IgD-negative memory B cell (primary cell): Measurements from ENCODE around the gene CACNB4. TPM values are rescaled to one million over a fixed set of nuclear protein-coding genes. Genes with fewer than 3 reads are reported as not detected.
"Not testable (repeated sequence)": the region's sequence is repeated elsewhere in the genome, so short reads cannot be mapped to it uniquely, and the experiment has no call there.

ENCODE experiments used
- H3K27ac Mint-ChIP-seq, 3 donors: one replicate each; pipeline ENCODE4 v1.8.0; 2020 to 2022; ENCODE audit warnings: mild to moderate bottlenecking in 3 of 3, mixed read lengths in 3 of 3, moderate library complexity in 1 of 3
- H3K27me3 Mint-ChIP-seq: one replicate; pipeline ENCODE4 v1.8.0; 2021; ENCODE audit warnings: mixed read lengths
- H3K36me3 Mint-ChIP-seq: one replicate; pipeline ENCODE4 v1.8.0; 2020; ENCODE audit warnings: mild to moderate bottlenecking, mixed read lengths
- H3K4me1 Mint-ChIP-seq, 3 donors: one replicate each; pipeline ENCODE4 v1.8.0; 2020 to 2022; ENCODE audit warnings: mixed read lengths in 3 of 3, mild to moderate bottlenecking in 1 of 3
- H3K4me3 Mint-ChIP-seq, 4 donors: one replicate each; pipeline ENCODE4 v1.8.0; 2020 to 2022; ENCODE audit warnings: mild to moderate bottlenecking in 4 of 4, mixed read lengths in 4 of 4, moderate library complexity in 3 of 4
- H3K9me3 Mint-ChIP-seq, 3 donors: one replicate each; pipeline ENCODE4 v1.8.0; 2020 to 2021; ENCODE audit warnings: mixed read lengths in 3 of 3, mild to moderate bottlenecking in 1 of 3
- polyA plus RNA-seq: library from polyadenylated mRNA; unstranded; fragments of 300-500 nt; fragmentation: Illumina TruSeq; gene quantifications from one replicate; pipeline ENCODE4 v1.2.3, GENCODE V29; 2021

Gene CACNB4
- polyA plus RNA-seq, 1 donor from 2014 or later: 0.43 TPM

- Mint-ChIP-seq H3K4me3 (peak overlapping the region; percentile 76 to 91 (median 81)), H3K27ac (no peak overlapping the region), H3K9me3 (no peaks in the 10 kb centered on the region), H3K4me1 (peaks cover 11 to 18% (median 16%) of the 10 kb centered on the region in 3 donors), H3K27me3 (peaks cover 32% of the 10 kb centered on the region), H3K36me3 (no peaks in the 10 kb centered on the region)
These were observed 896 bp downstream of the CACNB4 start for GRCh38 chr2:152097801-152098495.

- peaks cover 32% of the 10 kb centered on the region for H3K27me3 Mint-ChIP-seq
- H3K27ac Mint-ChIP-seq: no peak overlapping the region
- no peaks in the 10 kb centered on the region for H3K36me3 Mint-ChIP-seq
- H3K4me1 Mint-ChIP-seq: peaks cover 11 to 18% (median 16%) of the 10 kb centered on the region in 3 donors
- no peaks in the 10 kb centered on the region for H3K9me3 Mint-ChIP-seq
- peak overlapping the region; percentile 76 to 91 (median 81) for H3K4me3 Mint-ChIP-seq
These were observed 1.5 kb downstream of the CACNB4 start for GRCh38 chr2:152097290-152097800.

GRCh38 chr2:152095146-152095545 lies 3.7 kb downstream of the CACNB4 start:
- H3K4me1 Mint-ChIP-seq: peaks cover 11 to 18% (median 14%) of the 10 kb centered on the region in 3 donors
- no peak overlapping the region for H3K4me3 Mint-ChIP-seq
- no peak overlapping the region for H3K27ac Mint-ChIP-seq
- no peaks in the 10 kb centered on the region for H3K9me3 Mint-ChIP-seq
- no peaks in the 10 kb centered on the region for H3K36me3 Mint-ChIP-seq
- H3K27me3 Mint-ChIP-seq: peaks cover 22% of the 10 kb centered on the region

- Mint-ChIP-seq H3K27ac (no peak overlapping the region), H3K9me3 (no peaks in the 10 kb centered on the region), H3K4me3 (no peak overlapping the region), H3K36me3 (no peaks in the 10 kb centered on the region), H3K4me1 (peaks cover 8 to 12% (median 11%) of the 10 kb centered on the region in 3 donors), H3K27me3 (peaks cover 13% of the 10 kb centered on the region)
These were observed 4.8 kb downstream of the CACNB4 start for GRCh38 chr2:152094014-152094413.

GRCh38 chr2:152093464-152093863 lies 5.4 kb downstream of the CACNB4 start:
- no peaks in the 10 kb centered on the region for H3K9me3 Mint-ChIP-seq
- H3K4me1 Mint-ChIP-seq: peaks cover 8 to 12% (median 11%) of the 10 kb centered on the region in 3 donors
- H3K36me3 Mint-ChIP-seq: no peaks in the 10 kb centered on the region
- H3K27me3 Mint-ChIP-seq: peaks cover 15% of the 10 kb centered on the region
- H3K4me3 Mint-ChIP-seq: no peak overlapping the region
- no peak overlapping the region for H3K27ac Mint-ChIP-seq

- Mint-ChIP-seq H3K9me3 (no peaks in the 10 kb centered on the region), H3K27me3 (peaks cover 7% of the 10 kb centered on the region), H3K4me3 (no peak overlapping the region), H3K27ac (no peak overlapping the region), H3K4me1 (peaks cover 0 to 2% (median 2%) of the 10 kb centered on the region in 3 donors), H3K36me3 (no peaks in the 10 kb centered on the region)
These were observed 6.7 kb downstream of the CACNB4 start for GRCh38 chr2:152092095-152092494.

- not testable (repeated sequence) for H3K36me3 Mint-ChIP-seq, H3K9me3 Mint-ChIP-seq, H3K4me1 Mint-ChIP-seq, H3K27ac Mint-ChIP-seq, H3K4me3 Mint-ChIP-seq, H3K27me3 Mint-ChIP-seq
These were observed 8.1 kb downstream of the CACNB4 start for GRCh38 chr2:152090726-152091125.

GRCh38 chr2:152089238-152089637 lies 9.6 kb downstream of the CACNB4 start:
- H3K9me3 Mint-ChIP-seq: no peaks in the 10 kb centered on the region
- H3K36me3 Mint-ChIP-seq: no peaks in the 10 kb centered on the region
- no peak overlapping the region for H3K27ac Mint-ChIP-seq
- H3K27me3 Mint-ChIP-seq: peaks cover 4% of the 10 kb centered on the region
- peaks cover 0 to 1% (median 0%) of the 10 kb centered on the region in 3 donors for H3K4me1 Mint-ChIP-seq
- peak overlapping the region in 1 of 4 donors; percentile 19 for H3K4me3 Mint-ChIP-seq

- Mint-ChIP-seq H3K4me3 (no peak overlapping the region), H3K27me3 (peaks cover 4% of the 10 kb centered on the region), H3K4me1 (peaks cover 0 to 1% (median 0%) of the 10 kb centered on the region in 3 donors), H3K36me3 (no peaks in the 10 kb centered on the region), H3K9me3 (no peaks in the 10 kb centered on the region), H3K27ac (peak overlapping the region in 1 of 3 donors; percentile 88)
These were observed 10.8 kb downstream of the CACNB4 start for GRCh38 chr2:152088006-152088405.

- Mint-ChIP-seq H3K36me3 (no peaks in the 10 kb centered on the region), H3K4me1 (peaks cover 0 to 1% (median 0%) of the 10 kb centered on the region in 3 donors), H3K9me3 (no peaks in the 10 kb centered on the region), H3K4me3 (no peak overlapping the region), H3K27ac (no peak overlapping the region), H3K27me3 (peaks cover 4% of the 10 kb centered on the region)
These were observed 12.6 kb downstream of the CACNB4 start for GRCh38 chr2:152086231-152086630.

- Mint-ChIP-seq H3K36me3 (no peaks in the 10 kb centered on the region), H3K9me3 (peaks cover 0 to 5% (median 2%) of the 10 kb centered on the region in 3 donors), H3K27me3 (peaks cover 4% of the 10 kb centered on the region), H3K4me3 (no peak overlapping the region), H3K4me1 (peaks cover 0 to under 1% (median 0%) of the 10 kb centered on the region in 3 donors), H3K27ac (no peak overlapping the region)
These were observed 14.8 kb downstream of the CACNB4 start for GRCh38 chr2:152084076-152084475.

- Mint-ChIP-seq H3K4me1 (no peaks in the 10 kb centered on the region), H3K36me3 (no peaks in the 10 kb centered on the region), H3K27ac (no peak overlapping the region), H3K9me3 (peaks cover 0 to 5% (median 2%) of the 10 kb centered on the region in 3 donors), H3K27me3 (peaks cover under 1% of the 10 kb centered on the region), H3K4me3 (no peak overlapping the region)
These were observed 15.5 kb downstream of the CACNB4 start for GRCh38 chr2:152083202-152083875.

- no peaks in the 10 kb centered on the region for H3K27me3 Mint-ChIP-seq
- peak overlapping the region in 1 of 3 donors; percentile 58 for H3K27ac Mint-ChIP-seq
- H3K9me3 Mint-ChIP-seq: peaks cover 0 to 5% (median 2%) of the 10 kb centered on the region in 3 donors
- H3K4me1 Mint-ChIP-seq: no peaks in the 10 kb centered on the region
- no peaks in the 10 kb centered on the region for H3K36me3 Mint-ChIP-seq
- no peak overlapping the region for H3K4me3 Mint-ChIP-seq
These were observed 20.2 kb downstream of the CACNB4 start for GRCh38 chr2:152078662-152079061.

- H3K36me3 Mint-ChIP-seq: no peaks in the 10 kb centered on the region
- H3K9me3 Mint-ChIP-seq: peaks cover 0 to 5% (median 2%) of the 10 kb centered on the region in 3 donors
- no peak overlapping the region for H3K27ac Mint-ChIP-seq
- H3K4me3 Mint-ChIP-seq: no peak overlapping the region
- H3K27me3 Mint-ChIP-seq: peaks cover 2% of the 10 kb centered on the region
- H3K4me1 Mint-ChIP-seq: no peaks in the 10 kb centered on the region
These were observed 20.8 kb downstream of the CACNB4 start for GRCh38 chr2:152078023-152078422.

- Mint-ChIP-seq H3K36me3 (no peaks in the 10 kb centered on the region), H3K27ac (no peak overlapping the region), H3K9me3 (peaks cover 0 to under 1% (median 0%) of the 10 kb centered on the region in 3 donors), H3K4me1 (peaks cover 3 to 7% (median 7%) of the 10 kb centered on the region in 3 donors), H3K27me3 (peaks cover 2% of the 10 kb centered on the region), H3K4me3 (no peak overlapping the region)
These were observed 23.3 kb downstream of the CACNB4 start for GRCh38 chr2:152075461-152076050.
